ENCODE data around the gene HOXD3. TPM values are rescaled to one million over a fixed set of nuclear protein-coding genes. Genes with fewer than 3 reads are reported as not detected.

The HOXD3 gene
- total and polyA plus RNA-seq, 2 experiments from 2014 or later, result 2.3 to 3.2 TPM

DNA sequence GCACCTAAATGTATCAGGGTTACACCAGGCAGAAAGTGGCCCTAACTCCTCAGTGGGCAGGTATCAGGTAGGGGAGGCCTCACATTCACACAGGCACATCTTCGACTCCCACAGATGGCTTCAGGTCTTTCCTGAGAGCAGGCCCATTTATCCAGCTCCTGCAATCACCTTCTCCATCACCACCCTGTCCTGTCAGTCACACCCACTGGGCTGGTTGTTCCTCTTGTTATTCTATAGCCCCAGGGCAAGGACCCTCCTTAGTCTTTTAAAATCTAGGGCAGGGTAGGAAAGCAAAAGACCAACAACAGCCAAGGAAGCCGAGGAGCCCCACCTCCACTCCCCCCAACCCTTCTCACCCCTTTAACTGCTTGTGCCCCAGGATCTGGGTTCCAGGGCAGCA, 14.8 kb upstream of the HOXD3 start:
- Histone ChIP-seq H3K4me2 (ENCODE audit: unreplicated experiment) (no peak overlapping the region), H3K9me2 (ENCODE audit: insufficient read depth) (no peaks in the 10 kb centered on the region), H3K27ac (no peak overlapping the region), H3K36me3 (ENCODE audit: low read depth) (no peaks in the 10 kb centered on the region), H3K27me3 (replicated peaks; ENCODE audit: insufficient read depth) (no peaks in the 10 kb centered on the region), H3F3A (ENCODE audit: insufficient read depth) (peaks cover 16% of the 10 kb centered on the region), H4K20me1 (ENCODE audit: insufficient read depth) (peaks cover 2% of the 10 kb centered on the region; the same call in 1 of the 2 replicates), H3K79me2 (ENCODE audit: insufficient read depth) (peaks cover 99% of the 10 kb centered on the region), H2AFZ (no peak overlapping the region), H3K9ac (no peak overlapping the region), H3K4me3 (no peak overlapping the region), H3K4me1 (ENCODE audit: insufficient read depth) (peaks cover 22% of the 10 kb centered on the region), H3K9me3 (ENCODE audit: low read depth) (no peaks in the 10 kb centered on the region)
- WGBS, 2 experiments (ENCODE audit: low coverage in 1 of 2, low lambda C conversion rate in 2 of 2, missing lambda C conversion rate in 2 of 2), result 50 to 84% methylated on average over 2 of the region's 2 CpGs
- in situ Hi-C loops (cut with MboI), result loop anchor here (5.0 to 10.0 kb wide), 2 partner anchors 313 to 405 kb away; no protein-coding TSS in a partner anchor
- DNase-seq, result no peak
- no peak for TF ChIP-seq EZH2 (IDR thresholded peaks at IDR 0.05; ENCODE audit: insufficient read depth, poor library complexity, severe bottlenecking)
- no peak for TF ChIP-seq EZH2phosphoT487 (IDR thresholded peaks at IDR 0.05; ENCODE audit: insufficient read depth, low read depth)

- H3K9me3 ChIP-seq (ENCODE audit: low read depth), result no peaks in the 10 kb centered on the region
- WGBS, 2 experiments (ENCODE audit: low coverage in 1 of 2, low lambda C conversion rate in 2 of 2, missing lambda C conversion rate in 2 of 2), result 87 to 89% methylated on average over 4 of the region's 4 CpGs
- no peak overlapping the region for H2AFZ ChIP-seq
- H3K27me3 ChIP-seq (replicated peaks; ENCODE audit: insufficient read depth), result no peaks in the 10 kb centered on the region
- no peak for DNase-seq
- H3F3A ChIP-seq (ENCODE audit: insufficient read depth), result no peaks in the 10 kb centered on the region
- H3K4me3 ChIP-seq, result no peak overlapping the region
- in situ Hi-C loops (cut with MboI), result loop anchor here (10.0 kb wide), 1 partner anchor 309 kb away; no protein-coding TSS in a partner anchor
- TF ChIP-seq EZH2phosphoT487 (IDR thresholded peaks at IDR 0.05; ENCODE audit: insufficient read depth, low read depth), result no peak
- peaks cover 98% of the 10 kb centered on the region for H3K79me2 ChIP-seq (ENCODE audit: insufficient read depth)
- H3K9ac ChIP-seq, result no peak overlapping the region
- no peak overlapping the region for H3K27ac ChIP-seq
- H3K4me2 ChIP-seq (ENCODE audit: unreplicated experiment), result no peak overlapping the region
- H3K9me2 ChIP-seq (ENCODE audit: insufficient read depth), result no peaks in the 10 kb centered on the region
- H3K4me1 ChIP-seq (ENCODE audit: insufficient read depth), result peaks cover 6% of the 10 kb centered on the region
- H4K20me1 ChIP-seq (ENCODE audit: insufficient read depth), result peaks cover 2% of the 10 kb centered on the region; the same call in 1 of the 2 replicates
- H3K36me3 ChIP-seq (ENCODE audit: low read depth), result no peaks in the 10 kb centered on the region
Measured at GRCh38 chr2:176145085-176145969, 11.8 kb upstream of the HOXD3 start.

GRCh38 chr2:176146101-176146500, 11.0 kb upstream of the HOXD3 start:
- Histone ChIP-seq H3K4me1 (ENCODE audit: insufficient read depth) (0 out of 2 replicates have a peak, but pooled peaks cover 2% of the 10 kb centered on the region), H3K36me3 (ENCODE audit: low read depth) (no peaks in the 10 kb centered on the region), H3K27ac (no peak overlapping the region), H3K9ac (no peak overlapping the region), H3K9me2 (ENCODE audit: insufficient read depth) (no peaks in the 10 kb centered on the region), H3K4me2 (ENCODE audit: unreplicated experiment) (no peak overlapping the region), H3K4me3 (no peak overlapping the region), H2AFZ (no peak overlapping the region), H4K20me1 (ENCODE audit: insufficient read depth) (peaks cover 2% of the 10 kb centered on the region; the same call in 1 of the 2 replicates), H3F3A (ENCODE audit: insufficient read depth) (no peaks in the 10 kb centered on the region), H3K27me3 (replicated peaks; ENCODE audit: insufficient read depth) (no peaks in the 10 kb centered on the region), H3K9me3 (ENCODE audit: low read depth) (no peaks in the 10 kb centered on the region), H3K79me2 (ENCODE audit: insufficient read depth) (peaks cover 98% of the 10 kb centered on the region)
- no peak for TF ChIP-seq EZH2 (IDR thresholded peaks at IDR 0.05; ENCODE audit: insufficient read depth, poor library complexity, severe bottlenecking)
- no peak for TF ChIP-seq EZH2phosphoT487 (IDR thresholded peaks at IDR 0.05; ENCODE audit: insufficient read depth, low read depth)
- no peak for DNase-seq
- in situ Hi-C loops (cut with MboI), result loop anchor here (10.0 kb wide), 1 partner anchor 309 kb away; no protein-coding TSS in a partner anchor
- WGBS, 2 experiments (ENCODE audit: low coverage in 1 of 2, low lambda C conversion rate in 2 of 2, missing lambda C conversion rate in 2 of 2), result 92% methylated on average over 6 of the region's 6 CpGs

GRCh38 chr2:176146645-176147044, 10.5 kb upstream of the HOXD3 start:
- in situ Hi-C loops (cut with MboI), result loop anchor here (10.0 kb wide), 1 partner anchor 308 kb away; no protein-coding TSS in a partner anchor
- H3K36me3 ChIP-seq (ENCODE audit: low read depth), result no peaks in the 10 kb centered on the region
- no peak overlapping the region for H3K4me2 ChIP-seq (ENCODE audit: unreplicated experiment)
- H3K9me3 ChIP-seq (ENCODE audit: low read depth), result no peaks in the 10 kb centered on the region
- H3F3A ChIP-seq (ENCODE audit: insufficient read depth), result no peaks in the 10 kb centered on the region
- no peak overlapping the region for H3K27ac ChIP-seq
- peaks cover 96% of the 10 kb centered on the region for H3K79me2 ChIP-seq (ENCODE audit: insufficient read depth)
- no peak for TF ChIP-seq EZH2phosphoT487 (IDR thresholded peaks at IDR 0.05; ENCODE audit: insufficient read depth, low read depth)
- TF ChIP-seq EZH2 (IDR thresholded peaks at IDR 0.05; ENCODE audit: insufficient read depth, poor library complexity, severe bottlenecking), result no peak
- DNase-seq, result no peak
- H3K27me3 ChIP-seq (replicated peaks; ENCODE audit: insufficient read depth), result no peaks in the 10 kb centered on the region
- no peak overlapping the region for H3K9ac ChIP-seq
- H3K4me1 ChIP-seq (ENCODE audit: insufficient read depth), result no peaks in the 10 kb centered on the region
- H4K20me1 ChIP-seq (ENCODE audit: insufficient read depth), result peaks cover 2% of the 10 kb centered on the region; the same call in 1 of the 2 replicates
- H3K4me3 ChIP-seq, result no peak overlapping the region
- no peaks in the 10 kb centered on the region for H3K9me2 ChIP-seq (ENCODE audit: insufficient read depth)
- H2AFZ ChIP-seq, result no peak overlapping the region

Data from GM23248 (cell line).